SK-N-SH (cell line): Measurements from ENCODE around the gene PLRG1.

ENCODE experiments used
- EP300 ChIP-seq, 2 experiments: IDR thresholded peaks; 2 replicates each; pipeline versions ENCODE4 v1.4.0 to v1.6.1; 2012; ENCODE audit warnings: borderline replicate concordance in 1 of 2, low read depth in 1 of 2, low read length in 1 of 2
- FOSL2 ChIP-seq: IDR thresholded peaks from 2 replicates; pipeline ENCODE4 v1.4.0; 2012; ENCODE audit warnings: low read depth, mild to moderate bottlenecking, moderate library complexity, borderline replicate concordance
- NFIC ChIP-seq: IDR thresholded peaks from 2 replicates; pipeline ENCODE4 v1.4.0; 2012; ENCODE audit warnings: borderline replicate concordance
- PBX3 ChIP-seq: IDR thresholded peaks from 2 replicates; pipeline ENCODE4; 2012
- POLR2AphosphoS5 ChIP-seq: IDR thresholded peaks from 2 replicates; pipeline ENCODE4 v1.6.1; 2012; ENCODE audit warnings: low read depth, low read length
- RFX5 ChIP-seq: IDR thresholded peaks from 2 replicates; pipeline ENCODE4 v1.6.1; 2012; ENCODE audit warnings: mild to moderate bottlenecking, improper control_type of control experiment, low read length
- SMC3 ChIP-seq: IDR thresholded peaks from 2 replicates; pipeline ENCODE4 v1.6.1; 2012; ENCODE audit warnings: low read depth, low read length, improper control_type of control experiment
- TF ChIP-seq, protein P1 (sequence below): fragments of 200-600 bp; sonication (generic); IDR thresholded peaks from 2 replicates; pipeline ENCODE4 v1.6.1; 2017; ENCODE audit warnings: antibody characterized with exemption, mild to moderate bottlenecking, moderate library complexity
- TF ChIP-seq, protein P2 (sequence below): IDR thresholded peaks from 2 replicates; pipeline ENCODE4 v1.4.0; 2012; ENCODE audit warnings: low read depth
- TF ChIP-seq, protein P3 (sequence below): fragments of 150-350 bp; IDR thresholded peaks from 2 replicates; pipeline ENCODE4 v1.6.1; 2016; ENCODE audit warnings: mild to moderate bottlenecking, low read depth, low read length
- TF ChIP-seq, protein P4 (sequence below): fragments of 150-350 bp; IDR thresholded peaks from 2 replicates; pipeline ENCODE4 v1.6.1; 2017; ENCODE audit warnings: antibody characterized with exemption, low read length, low read depth, borderline replicate concordance

DNA sequence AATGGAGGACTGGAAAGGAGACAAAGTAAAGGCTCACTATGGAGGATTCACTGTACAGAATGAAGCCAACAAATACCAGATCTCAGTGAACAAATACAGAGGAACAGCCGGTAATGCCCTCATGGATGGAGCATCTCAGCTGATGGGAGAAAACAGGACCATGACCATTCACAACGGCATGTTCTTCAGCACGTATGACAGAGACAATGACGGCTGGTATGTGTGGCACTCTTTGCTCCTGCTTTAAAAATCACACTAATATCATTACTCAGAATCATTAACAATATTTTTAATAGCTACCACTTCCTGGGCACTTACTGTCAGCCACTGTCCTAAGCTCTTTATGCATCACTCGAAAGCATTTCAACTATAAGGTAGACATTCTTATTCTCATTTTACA lies 19.4 kb upstream of the PLRG1 start:
- TF ChIP-seq, protein P1, sequence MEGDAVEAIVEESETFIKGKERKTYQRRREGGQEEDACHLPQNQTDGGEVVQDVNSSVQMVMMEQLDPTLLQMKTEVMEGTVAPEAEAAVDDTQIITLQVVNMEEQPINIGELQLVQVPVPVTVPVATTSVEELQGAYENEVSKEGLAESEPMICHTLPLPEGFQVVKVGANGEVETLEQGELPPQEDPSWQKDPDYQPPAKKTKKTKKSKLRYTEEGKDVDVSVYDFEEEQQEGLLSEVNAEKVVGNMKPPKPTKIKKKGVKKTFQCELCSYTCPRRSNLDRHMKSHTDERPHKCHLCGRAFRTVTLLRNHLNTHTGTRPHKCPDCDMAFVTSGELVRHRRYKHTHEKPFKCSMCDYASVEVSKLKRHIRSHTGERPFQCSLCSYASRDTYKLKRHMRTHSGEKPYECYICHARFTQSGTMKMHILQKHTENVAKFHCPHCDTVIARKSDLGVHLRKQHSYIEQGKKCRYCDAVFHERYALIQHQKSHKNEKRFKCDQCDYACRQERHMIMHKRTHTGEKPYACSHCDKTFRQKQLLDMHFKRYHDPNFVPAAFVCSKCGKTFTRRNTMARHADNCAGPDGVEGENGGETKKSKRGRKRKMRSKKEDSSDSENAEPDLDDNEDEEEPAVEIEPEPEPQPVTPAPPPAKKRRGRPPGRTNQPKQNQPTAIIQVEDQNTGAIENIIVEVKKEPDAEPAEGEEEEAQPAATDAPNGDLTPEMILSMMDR: no peak
- TF ChIP-seq, protein P2, sequence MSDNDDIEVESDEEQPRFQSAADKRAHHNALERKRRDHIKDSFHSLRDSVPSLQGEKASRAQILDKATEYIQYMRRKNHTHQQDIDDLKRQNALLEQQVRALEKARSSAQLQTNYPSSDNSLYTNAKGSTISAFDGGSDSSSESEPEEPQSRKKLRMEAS: no peak
- TF ChIP-seq EP300 (IDR thresholded peaks at IDR 0.05; ENCODE audit: borderline replicate concordance in 1 of 2, low read depth in 1 of 2, low read length in 1 of 2) (no peak), SMC3 (no peak), NFIC (no peak), FOSL2 (no peak), PBX3 (no peak), POLR2AphosphoS5 (no peak), RFX5 (no peak)
- TF ChIP-seq, protein P3, sequence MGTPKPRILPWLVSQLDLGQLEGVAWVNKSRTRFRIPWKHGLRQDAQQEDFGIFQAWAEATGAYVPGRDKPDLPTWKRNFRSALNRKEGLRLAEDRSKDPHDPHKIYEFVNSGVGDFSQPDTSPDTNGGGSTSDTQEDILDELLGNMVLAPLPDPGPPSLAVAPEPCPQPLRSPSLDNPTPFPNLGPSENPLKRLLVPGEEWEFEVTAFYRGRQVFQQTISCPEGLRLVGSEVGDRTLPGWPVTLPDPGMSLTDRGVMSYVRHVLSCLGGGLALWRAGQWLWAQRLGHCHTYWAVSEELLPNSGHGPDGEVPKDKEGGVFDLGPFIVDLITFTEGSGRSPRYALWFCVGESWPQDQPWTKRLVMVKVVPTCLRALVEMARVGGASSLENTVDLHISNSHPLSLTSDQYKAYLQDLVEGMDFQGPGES: no peak
- TF ChIP-seq, protein P4, sequence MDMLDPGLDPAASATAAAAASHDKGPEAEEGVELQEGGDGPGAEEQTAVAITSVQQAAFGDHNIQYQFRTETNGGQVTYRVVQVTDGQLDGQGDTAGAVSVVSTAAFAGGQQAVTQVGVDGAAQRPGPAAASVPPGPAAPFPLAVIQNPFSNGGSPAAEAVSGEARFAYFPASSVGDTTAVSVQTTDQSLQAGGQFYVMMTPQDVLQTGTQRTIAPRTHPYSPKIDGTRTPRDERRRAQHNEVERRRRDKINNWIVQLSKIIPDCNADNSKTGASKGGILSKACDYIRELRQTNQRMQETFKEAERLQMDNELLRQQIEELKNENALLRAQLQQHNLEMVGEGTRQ: no peak
